GM12892 (cell line): ENCODE measurements around the gene C12orf57.

ENCODE experiments used
- POLR2A ChIP-seq: IDR thresholded peaks from 2 replicates; pipeline ENCODE4 v1.6.1; 2011; ENCODE audit warnings: low read depth, low read length, control low read depth
- POLR2AphosphoS5 ChIP-seq: IDR thresholded peaks from 2 replicates; pipeline ENCODE4 v1.6.1; 2011; ENCODE audit warnings: low read depth, low read length, control low read depth

DNA sequence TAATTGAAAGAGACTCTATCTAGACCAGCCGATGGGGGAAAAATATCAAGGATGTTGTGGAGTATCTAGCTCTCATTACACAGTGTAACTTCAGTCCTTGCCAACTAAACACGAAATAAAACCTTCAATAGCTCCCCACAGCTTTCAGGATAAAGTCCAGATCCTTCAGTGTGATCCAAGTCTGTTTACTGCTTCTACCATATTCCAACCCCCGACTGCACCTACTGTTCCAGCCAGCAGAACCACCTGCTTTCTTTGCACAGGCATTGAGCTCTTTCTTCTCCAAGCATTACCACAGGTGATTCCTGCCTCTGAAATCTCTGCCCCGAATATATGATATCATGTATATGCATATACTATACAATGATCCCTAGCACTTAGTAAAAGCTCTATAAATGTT is 41.4 kb upstream of the C12orf57 start:
- no peak for TF ChIP-seq POLR2A
- no peak for TF ChIP-seq POLR2AphosphoS5
